ENCODE data around the gene BET1.

- TF ChIP-seq CTCF (conservative IDR thresholded peaks at IDR 0.05) (no peak), ZFX (IDR thresholded peaks at IDR 0.05) (no peak)
Observed at GRCh38 chr7:94028768-94029167, 24.6 kb upstream of the BET1 start.

All from C4-2B (cell line).